Measurements from ENCODE around the gene LHX3.

DNA sequence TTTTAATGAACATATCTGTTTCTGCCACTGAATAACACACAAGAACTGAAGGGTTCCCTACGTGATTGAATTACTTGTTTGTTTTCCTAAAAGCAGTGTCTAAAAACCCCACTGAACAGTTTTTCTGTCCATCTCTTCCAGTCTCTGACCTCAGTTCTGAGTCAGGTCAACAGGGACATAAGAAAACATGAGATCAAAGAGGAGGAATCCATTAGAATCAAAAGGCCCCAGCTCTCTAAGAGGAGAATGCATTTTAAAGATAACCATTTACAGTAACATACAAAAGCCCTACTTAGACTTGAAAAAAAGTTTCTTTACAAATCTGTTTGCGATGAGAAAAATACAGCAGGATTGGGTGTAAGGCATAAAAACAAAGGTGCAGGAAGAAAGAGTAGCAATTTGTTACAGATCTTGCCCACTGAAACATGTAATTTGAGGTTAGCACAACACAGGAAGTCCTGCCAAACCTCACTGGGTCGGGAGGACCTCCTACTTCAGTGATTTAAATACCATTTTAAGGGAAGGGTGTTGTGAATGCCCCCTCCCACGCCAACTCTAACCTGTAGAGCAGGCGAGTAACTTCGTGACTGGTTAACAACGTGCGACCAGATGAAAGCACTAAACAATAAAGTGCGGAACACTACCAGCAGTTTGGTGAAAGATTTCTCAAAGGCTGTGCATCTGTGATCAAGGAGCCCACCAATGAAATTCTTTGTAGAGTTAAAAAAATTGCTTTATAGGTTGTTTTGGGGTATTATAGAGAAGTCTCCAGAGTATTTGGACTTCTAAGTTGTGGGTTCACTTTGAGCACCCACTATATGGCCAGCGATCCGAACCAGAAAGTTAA is 39.4 kb upstream of the LHX3 start:
- TF ChIP-seq, protein P1, sequence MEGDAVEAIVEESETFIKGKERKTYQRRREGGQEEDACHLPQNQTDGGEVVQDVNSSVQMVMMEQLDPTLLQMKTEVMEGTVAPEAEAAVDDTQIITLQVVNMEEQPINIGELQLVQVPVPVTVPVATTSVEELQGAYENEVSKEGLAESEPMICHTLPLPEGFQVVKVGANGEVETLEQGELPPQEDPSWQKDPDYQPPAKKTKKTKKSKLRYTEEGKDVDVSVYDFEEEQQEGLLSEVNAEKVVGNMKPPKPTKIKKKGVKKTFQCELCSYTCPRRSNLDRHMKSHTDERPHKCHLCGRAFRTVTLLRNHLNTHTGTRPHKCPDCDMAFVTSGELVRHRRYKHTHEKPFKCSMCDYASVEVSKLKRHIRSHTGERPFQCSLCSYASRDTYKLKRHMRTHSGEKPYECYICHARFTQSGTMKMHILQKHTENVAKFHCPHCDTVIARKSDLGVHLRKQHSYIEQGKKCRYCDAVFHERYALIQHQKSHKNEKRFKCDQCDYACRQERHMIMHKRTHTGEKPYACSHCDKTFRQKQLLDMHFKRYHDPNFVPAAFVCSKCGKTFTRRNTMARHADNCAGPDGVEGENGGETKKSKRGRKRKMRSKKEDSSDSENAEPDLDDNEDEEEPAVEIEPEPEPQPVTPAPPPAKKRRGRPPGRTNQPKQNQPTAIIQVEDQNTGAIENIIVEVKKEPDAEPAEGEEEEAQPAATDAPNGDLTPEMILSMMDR (IDR thresholded peaks at IDR 0.05) = no peak
- no peak for TF ChIP-seq POLR2AphosphoS5 (IDR thresholded peaks at IDR 0.05; ENCODE audit: insufficient read depth in 1 of 2, low read depth in 1 of 2)
- TF ChIP-seq POLR2A (IDR thresholded peaks at IDR 0.05) = no peak
